Jurkat, Clone E6-1 (cell line): ENCODE measurements around the gene TGFBR2.
"Not testable (repeated sequence)": the region's sequence is repeated elsewhere in the genome, so short reads cannot be mapped to it uniquely, and the experiment has no call there.

Experiments
- DNase-seq: peaks from one replicate; pipeline ENCODE4 v3.0.0-alpha.2; 2011; ENCODE audit warnings: low read depth, low spot score
- H3K4me3 ChIP-seq: 2 replicates; pipeline ENCODE4 v1.5.1; 2011; ENCODE audit warnings: mild to moderate bottlenecking, low read length, control low read depth, moderate library complexity

TGFBR2 gene

GRCh38 chr3:30615615-30616346 lies 9.4 kb downstream of the TGFBR2 start:
- no peak overlapping the region for H3K4me3 ChIP-seq
- DNase-seq = no peak

GRCh38 chr3:30616347-30617027 lies 10.1 kb downstream of the TGFBR2 start:
- no peak for DNase-seq
- H3K4me3 ChIP-seq = no peak overlapping the region

- no peak for DNase-seq
- no peak overlapping the region for H3K4me3 ChIP-seq
Observed at GRCh38 chr3:30617069-30617468, 10.7 kb downstream of the TGFBR2 start.

GRCh38 chr3:30617653-30618052 lies 11.3 kb downstream of the TGFBR2 start:
- DNase-seq = no peak
- no peak overlapping the region for H3K4me3 ChIP-seq

GRCh38 chr3:30618526-30618925 lies 12.1 kb downstream of the TGFBR2 start:
- no peak overlapping the region for H3K4me3 ChIP-seq
- no peak for DNase-seq

GRCh38 chr3:30619318-30619717 lies 12.9 kb downstream of the TGFBR2 start:
- no peak overlapping the region for H3K4me3 ChIP-seq
- DNase-seq = no peak

- DNase-seq = no peak
Observed at GRCh38 chr3:30620402-30621360, 14.3 kb downstream of the TGFBR2 start.

GRCh38 chr3:30621576-30621975 lies 15.2 kb downstream of the TGFBR2 start:
- no peak for DNase-seq
- H3K4me3 ChIP-seq = no peak overlapping the region

More at GRCh38 chr3:30620402-30621360, 14.3 kb downstream of the TGFBR2 start:
- H3K4me3 ChIP-seq = no peak overlapping the region

- H3K4me3 ChIP-seq = no peak overlapping the region
- DNase-seq = no peak
Observed at GRCh38 chr3:30622047-30622545, 15.7 kb downstream of the TGFBR2 start.

- no peak overlapping the region for H3K4me3 ChIP-seq
- DNase-seq = no peak
Observed at GRCh38 chr3:30622790-30623189, 16.4 kb downstream of the TGFBR2 start.

GRCh38 chr3:30623351-30623750 lies 16.9 kb downstream of the TGFBR2 start:
- H3K4me3 ChIP-seq = no peak overlapping the region
- DNase-seq = no peak

GRCh38 chr3:30624480-30624879 lies 18.1 kb downstream of the TGFBR2 start:
- not testable (repeated sequence) for H3K4me3 ChIP-seq, DNase-seq

GRCh38 chr3:30625541-30626438 lies 19.4 kb downstream of the TGFBR2 start:
- no peak for DNase-seq
- H3K4me3 ChIP-seq = no peak overlapping the region

GRCh38 chr3:30626443-30627180 lies 20.2 kb downstream of the TGFBR2 start:
- no peak for DNase-seq
- H3K4me3 ChIP-seq = no peak overlapping the region

GRCh38 chr3:30628205-30628900 lies 22.0 kb downstream of the TGFBR2 start:
- no peak for DNase-seq
- no peak overlapping the region for H3K4me3 ChIP-seq

GRCh38 chr3:30628901-30629590 lies 22.6 kb downstream of the TGFBR2 start:
- no peak for DNase-seq
- H3K4me3 ChIP-seq = no peak overlapping the region

- no peak overlapping the region for H3K4me3 ChIP-seq
- no peak for DNase-seq
Observed at GRCh38 chr3:30629746-30630145, 23.3 kb downstream of the TGFBR2 start.
